NCI-H2081 (cell line): ENCODE measurements around the gene C5AR1.
"Not testable (repeated sequence)": the region's sequence is repeated elsewhere in the genome, so short reads cannot be mapped to it uniquely, and the experiment has no call there.

Experiments
- DNase-seq, 2 experiments: peaks; one replicate each; lab custom pipeline; 2025; lab: John Stamatoyannopoulos, UW

Gene C5AR1

DNA sequence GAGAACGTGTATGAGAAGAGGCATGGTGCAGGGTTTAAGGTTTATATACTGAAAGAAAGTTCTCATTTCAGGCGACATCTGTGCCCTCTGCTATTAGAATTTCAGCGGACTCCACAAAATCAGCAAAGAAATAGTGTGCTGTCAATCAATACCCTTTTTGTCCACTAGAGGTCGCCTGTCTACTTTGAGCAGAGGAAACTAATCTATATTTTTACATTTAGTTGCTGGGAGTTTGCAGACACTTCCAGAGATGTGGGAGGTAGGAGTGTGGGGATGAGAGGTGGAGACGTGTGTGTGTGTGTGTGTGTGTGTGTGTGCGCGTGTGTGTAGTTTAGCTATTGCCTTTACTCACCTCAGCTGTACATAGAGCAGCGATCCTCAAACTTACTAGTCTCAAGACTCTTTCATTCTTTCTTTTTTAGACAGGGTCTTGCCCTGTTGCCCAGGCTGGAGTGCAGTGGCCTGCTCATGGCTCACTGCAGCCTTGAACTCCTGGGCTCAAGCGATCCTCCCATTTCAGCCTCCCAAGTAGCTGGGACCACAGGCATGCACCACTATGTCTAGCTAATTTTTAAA is 25.2 kb upstream of the C5AR1 start:
- DNase-seq: peak; percentile 45 to 50

DNA sequence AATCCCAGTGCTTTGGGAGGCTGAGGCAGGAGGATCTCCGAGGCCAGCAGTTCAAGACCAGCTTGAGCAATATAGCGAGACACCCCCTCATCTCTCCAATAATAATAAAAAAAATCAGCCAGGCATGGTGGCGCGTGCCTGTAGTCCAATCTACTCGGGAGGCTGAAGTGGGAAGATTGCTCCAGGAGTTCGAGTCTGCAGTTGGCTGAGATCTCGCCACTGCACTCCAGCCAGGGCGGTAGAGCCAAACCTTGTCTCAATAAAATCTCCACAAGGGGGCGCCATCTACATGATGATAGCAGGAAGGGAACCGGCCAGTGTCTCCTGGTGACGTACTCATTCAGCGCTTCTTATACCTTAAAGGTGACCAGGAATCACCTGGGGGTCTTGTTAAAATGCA is 13.6 kb upstream of the C5AR1 start:
- DNase-seq: peak; percentile 83 to 92

DNA sequence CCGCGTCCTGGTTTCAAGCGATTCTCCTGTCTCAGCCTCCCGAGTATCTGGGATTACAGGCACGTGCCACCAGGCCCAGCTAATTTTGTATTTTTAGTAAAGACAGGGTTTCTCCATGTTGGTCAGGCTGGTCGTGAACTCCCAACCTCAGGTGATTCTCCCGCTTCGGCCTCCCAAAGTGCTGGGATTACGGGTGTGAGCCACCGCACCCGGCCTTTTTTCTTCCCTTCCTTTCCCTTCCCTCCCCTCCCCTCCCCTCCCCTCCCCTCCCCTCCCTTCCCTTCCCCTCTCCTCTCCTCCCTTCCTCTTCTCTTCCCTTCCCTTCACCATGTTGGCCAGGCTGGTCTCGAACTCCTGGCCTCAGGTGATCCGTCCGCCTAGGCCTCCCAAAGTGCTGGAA is 8.8 kb upstream of the C5AR1 start:
- DNase-seq: not testable (repeated sequence)

DNA sequence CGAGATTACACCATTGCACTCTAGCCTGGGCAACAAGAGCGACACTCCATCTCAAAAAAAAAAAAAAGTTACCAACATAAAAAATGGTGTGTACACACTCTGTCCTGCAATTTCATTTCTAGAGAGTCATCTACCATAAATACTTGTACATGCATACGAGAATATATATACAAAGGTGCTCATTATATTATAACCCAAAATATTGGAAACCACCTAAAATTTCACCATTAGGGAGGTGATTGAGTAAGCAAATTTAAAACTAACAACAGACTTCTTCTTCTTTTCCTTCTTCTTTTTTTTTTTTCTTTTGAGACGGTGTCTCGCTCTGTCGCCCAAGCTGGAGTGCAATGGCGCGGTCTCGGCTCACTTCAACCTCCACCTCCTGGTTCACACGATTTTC is 7.4 kb upstream of the C5AR1 start:
- no peak for DNase-seq

DNA sequence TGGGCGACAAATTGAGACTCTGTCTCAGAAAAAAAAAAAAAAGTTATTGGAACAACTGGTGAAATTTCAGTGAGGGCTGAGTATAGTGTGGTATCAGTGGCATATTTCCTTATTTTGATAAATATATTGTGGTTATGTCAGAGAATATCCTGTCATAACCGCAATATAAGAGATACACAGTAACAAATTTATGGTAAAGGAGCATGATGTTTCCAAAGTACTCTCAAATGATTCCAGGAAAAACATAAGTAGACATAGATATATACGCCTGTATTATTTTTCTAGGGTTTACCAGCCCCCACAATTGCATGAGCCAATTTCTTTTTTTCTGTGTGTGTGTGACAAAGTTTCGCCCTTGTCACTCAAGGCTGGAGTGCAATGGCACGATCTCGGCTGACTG is 5.7 kb upstream of the C5AR1 start:
- no peak for DNase-seq

DNA sequence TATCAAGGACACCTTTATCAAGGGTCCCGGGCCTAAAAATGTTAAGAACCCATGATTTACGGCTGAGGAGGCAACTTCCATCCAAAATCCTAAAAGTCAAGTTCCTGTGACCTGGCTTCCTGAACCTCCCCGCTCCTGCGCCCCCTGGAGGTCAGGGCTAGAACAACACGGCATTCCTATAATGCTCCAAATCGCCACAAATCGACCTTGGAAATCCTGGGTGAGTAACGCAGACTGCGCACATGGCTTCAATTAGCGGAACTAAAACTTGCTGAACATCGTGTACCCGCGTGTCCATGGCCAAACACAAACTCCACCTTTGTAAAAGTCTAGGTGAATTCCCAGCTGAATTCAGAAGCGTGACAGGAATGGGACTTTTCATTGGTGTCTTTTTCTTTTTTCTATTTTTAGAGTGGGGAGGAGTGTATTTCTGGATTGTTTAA is 4.3 kb upstream of the C5AR1 start:
- peak; percentile 53 to 59 for DNase-seq

DNA sequence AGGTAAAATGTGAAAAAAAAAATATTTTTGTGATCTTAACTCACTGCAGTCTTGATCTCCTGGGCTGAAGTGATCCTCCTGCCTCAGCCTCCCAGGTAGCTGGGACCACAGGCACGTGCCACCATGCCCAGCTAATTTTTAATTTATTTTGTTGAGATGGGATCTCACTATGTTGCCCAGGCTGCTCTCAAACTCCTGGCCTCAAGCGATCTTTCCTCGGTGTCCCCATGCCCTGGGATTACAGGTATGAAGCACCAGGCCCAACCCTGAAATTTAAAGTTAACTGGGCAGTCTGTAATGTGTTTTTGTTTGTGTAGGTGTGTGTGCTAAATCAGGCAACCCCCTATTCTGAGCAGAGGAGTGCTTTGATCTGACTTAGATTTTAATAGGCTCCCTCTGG is 3.4 kb upstream of the C5AR1 start:
- no peak for DNase-seq

DNA sequence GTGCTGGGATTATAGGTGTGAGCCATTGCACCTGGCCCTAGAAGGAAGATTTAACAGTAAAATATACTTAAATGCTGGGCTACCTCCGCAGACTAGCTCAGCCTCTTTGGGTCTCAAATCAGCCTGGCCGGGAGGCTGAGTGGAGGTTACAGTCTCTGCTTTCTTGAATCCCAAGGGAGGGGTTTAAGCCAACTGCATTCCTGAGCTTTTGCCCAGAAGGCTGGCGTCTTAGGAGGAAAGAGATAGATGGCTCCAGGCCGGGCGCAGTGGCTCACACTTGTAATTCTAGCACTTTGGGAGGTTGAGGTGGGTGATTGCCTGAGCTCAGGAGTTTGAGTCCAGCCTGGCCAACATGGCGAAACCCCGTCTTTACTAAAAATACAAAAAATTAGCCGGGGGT is 623 bp upstream of the C5AR1 start:
- no peak for DNase-seq

DNA sequence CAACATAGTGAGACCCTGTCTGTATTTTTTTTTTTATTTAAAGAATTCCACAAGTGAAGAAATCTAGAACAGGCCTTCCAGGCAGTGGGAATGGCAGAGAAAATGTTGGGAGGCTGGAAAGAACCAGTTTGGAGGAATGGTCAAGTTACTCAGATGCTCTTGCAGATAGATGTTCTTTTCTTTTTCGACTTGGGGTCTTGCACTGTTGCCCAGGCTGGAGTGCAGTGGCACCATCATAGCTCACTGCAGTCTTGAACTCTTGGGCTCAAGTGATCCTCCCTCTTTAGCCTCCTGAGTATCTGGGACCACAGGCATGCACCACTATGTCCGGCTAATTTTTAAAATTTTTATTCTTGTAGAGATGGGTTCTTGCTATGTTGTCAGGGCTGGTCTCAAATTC is 662 bp downstream of the C5AR1 start:
- no peak for DNase-seq

DNA sequence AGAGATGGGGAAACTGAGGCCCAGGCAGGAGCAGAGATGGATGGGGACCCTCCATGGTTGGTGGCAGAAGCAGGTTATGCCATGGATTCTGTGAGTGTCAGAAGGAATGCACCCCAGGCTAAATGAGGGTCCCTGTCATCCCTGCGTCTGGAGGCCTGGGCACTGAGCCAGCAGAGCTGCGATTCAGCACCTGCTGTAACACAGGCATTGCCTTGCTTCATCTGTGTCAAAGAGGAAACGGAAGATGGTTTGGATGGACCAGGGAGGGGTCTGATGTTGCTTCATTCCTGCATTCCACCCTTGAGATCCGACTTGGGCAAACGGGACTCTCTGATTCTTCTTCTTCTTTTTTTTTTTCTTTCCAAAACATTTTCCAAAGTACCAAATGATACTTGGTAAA is 1.2 kb downstream of the C5AR1 start:
- DNase-seq: peak in 1 of 2 experiments; percentile 33

DNA sequence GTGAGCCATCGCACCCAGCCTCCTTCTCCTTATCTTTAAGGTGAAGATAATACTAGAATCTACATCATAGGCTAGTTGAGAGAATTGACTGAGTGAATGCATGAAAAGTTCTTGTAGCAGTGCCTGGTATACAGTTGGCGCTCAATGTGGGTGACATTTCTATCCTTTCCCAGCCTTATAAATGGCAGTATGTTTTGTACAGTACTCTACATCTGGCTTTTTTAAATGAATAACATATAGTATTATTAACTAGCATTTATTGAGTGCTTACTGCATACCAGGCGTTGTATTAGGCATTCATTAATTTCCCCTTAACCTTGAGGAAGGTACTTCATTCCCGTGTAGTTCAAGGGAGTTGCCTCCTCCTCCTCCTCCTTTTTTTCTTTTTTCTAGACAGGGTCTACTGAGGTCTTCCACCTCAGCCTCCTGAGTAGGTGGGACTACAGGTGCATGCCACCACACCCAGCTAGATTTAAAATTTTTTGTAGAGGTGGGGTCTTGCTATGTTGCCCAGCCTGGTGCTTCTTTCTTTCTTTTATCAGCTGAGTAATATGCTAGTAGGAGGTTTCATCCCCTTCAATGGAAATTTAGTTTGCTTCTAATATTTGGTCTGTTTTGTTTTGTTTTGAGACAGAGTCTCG is 2.8 kb downstream of the C5AR1 start:
- no peak for DNase-seq

DNA sequence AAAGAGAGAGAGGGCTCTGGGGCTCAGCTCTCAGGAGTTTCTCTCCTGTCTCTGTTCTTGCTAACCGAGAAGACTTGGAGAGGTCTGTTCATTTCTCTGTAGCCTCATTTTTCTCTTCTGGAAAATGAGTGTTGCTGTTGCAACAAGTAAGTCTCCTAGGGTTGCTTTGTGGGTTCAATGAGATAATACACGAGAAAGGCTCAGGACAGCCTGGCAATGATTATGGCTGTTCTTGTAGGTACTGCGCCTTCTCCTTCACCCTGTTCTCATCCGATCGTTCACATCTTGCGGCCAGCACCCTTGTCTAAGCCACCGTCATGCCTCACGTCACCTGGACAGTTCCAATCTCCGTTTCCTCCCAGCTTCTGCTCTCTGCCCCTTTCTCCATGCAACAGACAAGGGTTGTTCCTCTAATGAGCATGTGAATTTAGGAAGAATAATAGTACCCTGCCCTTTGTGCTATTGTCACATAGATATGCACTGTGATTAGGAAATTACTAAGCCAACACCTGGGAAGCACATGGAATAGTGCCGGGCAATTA is 4.2 kb downstream of the C5AR1 start:
- no peak for DNase-seq

DNA sequence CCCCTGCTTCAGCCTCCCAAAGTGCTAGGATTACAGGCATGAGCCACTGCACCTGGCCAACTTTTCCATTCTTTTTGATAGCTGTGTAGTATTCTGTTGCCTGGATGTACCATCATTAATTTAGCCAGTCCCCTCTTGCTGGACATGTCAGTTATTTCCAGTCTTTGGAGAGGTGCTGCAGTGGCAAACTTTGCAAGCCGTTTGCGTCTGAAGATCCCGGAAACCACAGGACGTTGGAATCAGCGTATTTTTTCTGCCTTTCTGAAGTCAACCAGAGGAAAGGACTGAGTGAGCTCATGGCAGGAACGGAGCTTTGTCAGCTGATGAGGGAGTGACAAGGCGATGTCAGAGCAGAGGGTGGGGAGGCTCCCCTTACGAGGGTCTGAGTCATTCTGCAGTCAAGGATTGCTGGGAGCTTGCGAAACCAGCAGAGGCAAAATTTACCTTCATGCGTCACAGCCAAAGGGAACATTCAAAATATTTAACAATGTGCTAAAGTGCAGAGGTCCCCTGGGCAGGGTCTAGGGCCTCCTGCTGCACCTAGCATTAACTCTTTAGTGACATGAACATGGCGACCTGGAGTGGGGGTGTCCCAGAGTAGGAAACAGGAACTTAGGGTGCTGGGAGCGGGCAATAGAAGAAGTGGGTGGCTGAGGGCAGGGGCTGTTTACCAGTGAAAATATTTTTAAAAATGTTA is 5.6 kb downstream of the C5AR1 start:
- no peak for DNase-seq

DNA sequence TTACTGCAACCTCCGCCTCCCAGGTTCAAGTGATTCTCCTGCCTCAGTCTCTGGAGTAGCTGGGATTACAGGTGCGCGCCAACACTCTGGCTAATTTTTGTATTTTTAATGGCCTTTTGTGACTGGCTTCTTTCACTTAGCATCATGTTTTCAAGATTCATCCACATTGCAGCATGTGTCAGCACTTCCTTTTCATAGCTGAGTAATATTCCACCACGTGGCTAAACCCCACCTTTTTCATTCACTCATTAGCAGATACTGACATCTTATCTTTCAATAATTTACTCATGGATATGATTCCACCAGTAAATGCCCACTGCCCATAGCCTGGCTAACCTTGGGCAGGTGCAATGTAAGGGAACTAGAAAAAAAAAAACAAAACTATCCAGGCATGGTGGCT is 6.9 kb downstream of the C5AR1 start:
- DNase-seq: no peak

DNA sequence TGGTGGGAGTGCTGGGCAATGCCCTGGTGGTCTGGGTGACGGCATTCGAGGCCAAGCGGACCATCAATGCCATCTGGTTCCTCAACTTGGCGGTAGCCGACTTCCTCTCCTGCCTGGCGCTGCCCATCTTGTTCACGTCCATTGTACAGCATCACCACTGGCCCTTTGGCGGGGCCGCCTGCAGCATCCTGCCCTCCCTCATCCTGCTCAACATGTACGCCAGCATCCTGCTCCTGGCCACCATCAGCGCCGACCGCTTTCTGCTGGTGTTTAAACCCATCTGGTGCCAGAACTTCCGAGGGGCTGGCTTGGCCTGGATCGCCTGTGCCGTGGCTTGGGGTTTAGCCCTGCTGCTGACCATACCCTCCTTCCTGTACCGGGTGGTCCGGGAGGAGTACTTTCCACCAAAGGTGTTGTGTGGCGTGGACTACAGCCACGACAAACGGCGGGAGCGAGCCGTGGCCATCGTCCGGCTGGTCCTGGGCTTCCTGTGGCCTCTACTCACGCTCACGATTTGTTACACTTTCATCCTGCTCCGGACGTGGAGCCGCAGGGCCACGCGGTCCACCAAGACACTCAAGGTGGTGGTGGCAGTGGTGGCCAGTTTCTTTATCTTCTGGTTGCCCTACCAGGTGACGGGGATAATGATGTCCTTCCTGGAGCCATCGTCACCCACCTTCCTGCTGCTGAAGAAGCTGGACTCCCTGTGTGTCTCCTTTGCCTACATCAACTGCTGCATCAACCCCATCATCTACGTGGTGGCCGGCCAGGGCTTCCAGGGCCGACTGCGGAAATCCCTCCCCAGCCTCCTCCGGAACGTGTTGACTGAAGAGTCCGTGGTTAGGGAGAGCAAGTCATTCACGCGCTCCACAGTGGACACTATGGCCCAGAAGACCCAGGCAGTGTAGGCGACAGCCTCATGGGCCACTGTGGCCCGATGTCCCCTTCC is 10.5 kb downstream of the C5AR1 start:
- no peak for DNase-seq

DNA sequence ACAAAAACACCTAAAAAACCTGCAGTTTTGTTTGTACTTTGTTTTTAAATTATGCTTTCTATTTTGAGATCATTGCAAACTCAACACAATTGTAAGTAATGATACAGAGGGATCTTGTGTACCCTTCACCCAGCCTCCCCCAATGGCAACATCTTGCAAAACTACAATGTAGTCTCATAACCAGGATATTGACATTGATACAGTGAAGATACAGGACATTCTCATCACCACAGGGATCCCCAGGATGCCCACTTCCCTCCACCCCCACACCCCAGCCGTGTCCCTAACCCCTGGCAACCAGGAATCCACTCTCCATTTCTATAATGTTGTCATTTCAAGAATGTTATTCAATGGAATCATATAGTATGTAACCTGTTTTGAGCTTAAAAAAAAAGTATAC is 12.0 kb downstream of the C5AR1 start:
- no peak for DNase-seq

DNA sequence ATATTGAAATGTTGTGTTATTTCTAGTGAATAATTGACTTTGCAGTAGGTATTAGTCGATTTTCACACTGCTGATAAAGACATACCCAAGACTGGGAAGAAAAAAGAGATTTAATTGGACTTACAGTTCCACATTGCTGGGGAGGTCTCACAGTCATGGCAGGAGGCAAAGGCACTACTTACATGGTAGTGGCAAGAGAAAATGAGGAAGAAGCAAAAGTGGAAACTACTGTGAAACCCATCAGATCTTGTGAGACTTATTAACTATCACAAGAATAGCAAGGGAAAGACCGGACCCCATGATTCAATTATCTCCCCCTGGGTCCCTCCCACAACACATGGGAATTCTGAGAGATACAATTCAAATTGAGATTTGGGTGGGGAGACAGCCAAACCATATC is 12.4 kb downstream of the C5AR1 start:
- DNase-seq: no peak

DNA sequence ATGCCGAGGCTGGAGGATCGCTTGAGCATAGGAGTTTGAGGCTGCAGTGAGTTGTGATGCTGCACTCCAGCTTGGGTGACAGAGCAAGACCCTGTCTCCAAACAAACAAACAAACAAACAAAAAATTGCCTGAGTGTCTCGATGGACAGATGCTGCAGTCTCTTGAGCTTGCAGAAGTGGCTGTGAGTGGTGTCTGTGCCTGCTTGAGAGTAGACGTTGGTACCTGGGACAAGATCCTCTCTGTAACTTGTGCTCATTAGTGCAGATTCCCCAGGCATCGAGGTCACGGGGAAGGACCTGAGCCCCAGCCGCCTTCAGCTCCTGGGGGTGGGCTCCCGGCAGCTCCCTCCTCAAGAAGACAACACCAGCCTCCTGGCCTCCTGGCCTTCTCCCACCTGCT is 13.7 kb downstream of the C5AR1 start:
- DNase-seq: no peak

DNA sequence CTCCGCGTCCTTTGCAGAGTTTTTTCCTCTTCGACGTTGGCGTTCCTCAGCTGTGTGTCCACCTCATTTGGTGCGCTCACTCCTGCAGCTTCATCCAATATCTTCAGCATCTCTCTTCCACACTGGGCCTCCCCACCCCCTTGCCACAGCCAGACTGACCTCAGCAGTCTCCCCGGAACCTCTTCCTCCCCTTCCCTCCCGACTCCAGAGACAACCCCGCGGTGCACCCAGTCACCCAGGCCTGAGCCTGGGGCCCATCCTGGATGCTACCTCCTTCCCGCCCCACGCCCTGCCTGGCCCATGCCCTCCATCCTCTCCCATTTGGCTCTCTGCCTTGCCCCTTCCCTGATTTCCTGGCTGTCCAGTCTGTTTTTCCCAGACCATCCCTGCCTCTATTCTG is 14.2 kb downstream of the C5AR1 start:
- DNase-seq: no peak

DNA sequence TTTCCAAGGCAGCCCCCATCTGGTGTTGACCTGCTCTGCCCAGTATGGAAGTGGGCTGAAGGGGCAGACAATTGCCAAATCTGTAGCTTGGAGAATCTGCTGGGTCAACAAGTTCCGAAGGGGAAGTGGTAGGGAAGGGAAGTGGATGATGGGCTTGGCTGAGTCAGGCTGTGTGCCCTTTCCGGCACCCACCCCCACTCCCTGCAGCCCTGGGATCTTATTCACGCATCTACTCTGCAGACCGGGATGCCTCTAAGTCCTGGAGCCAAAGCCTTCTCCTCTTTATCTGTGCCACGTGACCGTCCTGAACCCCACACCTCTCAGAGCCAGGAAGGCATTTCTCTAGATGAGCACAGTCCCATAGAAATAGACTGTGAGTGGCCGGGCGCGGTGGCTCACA is 14.8 kb downstream of the C5AR1 start:
- no peak for DNase-seq

DNA sequence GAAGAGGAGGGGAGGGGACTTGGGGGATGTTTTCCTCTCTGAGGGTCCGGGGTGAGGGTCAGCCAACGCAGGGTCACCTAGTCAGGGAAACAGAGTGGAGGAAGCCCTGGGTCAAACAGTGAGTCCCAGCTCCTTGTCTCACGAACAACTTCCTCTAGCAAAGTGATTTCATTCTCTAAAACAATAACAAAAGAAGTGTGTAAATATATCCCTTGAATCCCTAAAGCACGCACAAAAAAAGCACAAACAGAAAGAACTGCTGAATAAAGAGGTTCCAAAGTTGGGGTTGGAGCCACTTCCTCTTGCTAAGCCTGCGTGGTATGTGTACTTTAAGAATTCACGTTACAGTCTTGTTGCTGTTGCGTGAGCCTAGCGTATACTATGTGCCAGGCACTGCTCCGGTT is 20.8 kb downstream of the C5AR1 start:
- no peak for DNase-seq

DNA sequence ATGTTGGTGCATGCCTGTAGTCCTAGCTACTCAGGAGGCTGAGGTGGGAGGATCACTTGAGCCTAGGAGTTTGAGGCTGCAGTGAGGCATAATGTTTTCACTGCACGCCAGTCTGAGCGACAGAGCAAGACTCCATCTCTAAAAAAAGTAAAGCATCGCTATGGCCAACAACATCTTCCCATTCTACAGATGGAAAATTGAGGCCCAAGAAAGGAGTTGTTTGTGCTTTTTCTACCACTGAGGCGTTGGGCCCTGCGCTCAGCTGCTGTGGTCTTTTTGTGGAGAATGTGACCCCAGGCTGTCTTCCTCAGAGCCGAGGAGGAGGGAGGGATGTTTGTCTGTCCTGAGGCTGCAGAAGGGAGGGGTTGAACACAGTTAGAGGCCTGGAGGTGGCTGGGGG is 21.8 kb downstream of the C5AR1 start:
- no peak for DNase-seq
